HCT116 (cell line): ENCODE measurements around the gene RNF4. TPM values are rescaled to one million over a fixed set of nuclear protein-coding genes. Genes with fewer than 3 reads are reported as not detected.

Source experiments
- ATAC-seq: fragments of 200-7000 bp; cut with Tn5 transposase; 2 replicates; pipeline ENCODE4 v1.9.1; 2020; ENCODE audit warnings: mild to moderate bottlenecking, moderate library complexity
- BruUV-seq: library from RNA; stranded (reverse); fragments of 400-500 nt; replicated peaks from 2 replicates; lab custom pipeline; 2021; lab: Mats Ljungman, UMichigan
- CTCF ChIA-PET: fragments of 300-600 bp; sonication (Branson Sonifier 250); formaldehyde crosslinking; loops from one replicate; lab custom pipeline; 2021; ENCODE audit warnings: antibody characterized with exemption; lab: Charles Lee
- POLR2A ChIA-PET: fragments of 300-600, 350-600 bp; sonication (Branson Sonifier 250); formaldehyde crosslinking; loops from one replicate; lab custom pipeline; 2021; ENCODE audit warnings: antibody characterized with exemption; lab: Charles Lee
- RAD21 ChIA-PET, 2 experiments: fragments of 300-600 bp; sonication (Branson Sonifier 250); formaldehyde crosslinking; loops; one replicate each; lab custom pipeline; 2023; ENCODE audit warnings: low total read pairs in 2 of 2; ENCODE audit not compliant: uncharacterized antibody in 2 of 2, unreplicated experiment in 2 of 2, low non-redundant PET in 1 of 2; lab: Charles Lee
- DNase-seq: peaks from one replicate; pipeline ENCODE4 v3.0.0-alpha.2; 2010; ENCODE audit warnings: low read depth, low spot score
- H2AFZ ChIP-seq: fragments of 200-600 bp; shearing (Covaris generic), sonication (generic); 2 replicates; pipeline ENCODE4 v1.6.1; 2017; ENCODE audit warnings: low read depth, mixed run types, mixed read lengths, antibody characterized with exemption, low read length; ENCODE audit not compliant: poor library complexity, severe bottlenecking
- H3K27ac ChIP-seq: 2 replicates; pipeline ENCODE4 v1.5.1; 2012; ENCODE audit warnings: low read depth, low read length
- H3K27me3 ChIP-seq: fragments of 200-600 bp; sonication (generic); 2 replicates; pipeline ENCODE4 v1.6.1; 2016; ENCODE audit warnings: mixed run types, low read length, mixed read lengths; ENCODE audit not compliant: insufficient read depth
- H3K36me3 ChIP-seq, 2 experiments: fragments of 200-500 bp in 1 of 2; fragments of 200-600 bp in 1 of 2; sonication (Bioruptor generic) in 1 of 2; sonication (generic) in 1 of 2; 2 replicates each; pipeline versions ENCODE4 v1.5.1 to v1.6.1; 2014 to 2016; ENCODE audit warnings: low read length in 2 of 2, inconsistent platforms in 1 of 2, mixed read lengths in 1 of 2, mixed run types in 1 of 2; ENCODE audit not compliant: insufficient read depth in 2 of 2, control insufficient read depth in 1 of 2
- H3K4me1 ChIP-seq, 2 experiments: fragments of 200-600 bp in 1 of 2; sonication (generic) in 1 of 2; 2 replicates each; pipeline versions ENCODE4 v1.5.1 to v1.6.1; 2012 to 2017; ENCODE audit warnings: low read length in 2 of 2, inconsistent platforms in 1 of 2, mild to moderate bottlenecking in 1 of 2, mixed read lengths in 1 of 2, mixed run types in 1 of 2, moderate library complexity in 1 of 2; ENCODE audit not compliant: insufficient read depth in 2 of 2, control insufficient read depth in 1 of 2
- H3K4me2 ChIP-seq: fragments of 200-600 bp; sonication (generic); 2 replicates; pipeline ENCODE4 v1.6.1; 2017; ENCODE audit warnings: mixed run types, low read length, mixed read lengths
- H3K4me3 ChIP-seq, 2 experiments: fragments of 200-600 bp in 1 of 2; sonication (generic) in 1 of 2; replicated peaks in 1 of 2; 2 replicates each; pipeline ENCODE4 v1.5.1; 2011 to 2016; ENCODE audit warnings: low read length in 2 of 2, control low read depth in 1 of 2, low read depth in 1 of 2, mild to moderate bottlenecking in 1 of 2, mixed read lengths in 1 of 2, mixed run types in 1 of 2
- H3K79me2 ChIP-seq: fragments of 200-600 bp; sonication (generic); 2 replicates; pipeline ENCODE4 v1.6.1; 2017; ENCODE audit warnings: mild to moderate bottlenecking, mixed run types, low read length, moderate library complexity, mixed read lengths; ENCODE audit not compliant: insufficient read depth
- H3K9ac ChIP-seq: fragments of 200-600 bp; sonication (generic); 2 replicates; pipeline ENCODE4 v1.6.1; 2016; ENCODE audit warnings: low read length, mixed read lengths
- H3K9me2 ChIP-seq: fragments of 200-600 bp; sonication (generic), shearing (Covaris generic); 2 replicates; pipeline ENCODE4 v1.6.1; 2017; ENCODE audit warnings: mixed run types, mild to moderate bottlenecking, moderate library complexity; ENCODE audit not compliant: insufficient read depth
- H3K9me3 ChIP-seq, 2 experiments: fragments of 200-500 bp in 1 of 2; fragments of 200-600 bp in 1 of 2; sonication (Bioruptor generic) in 1 of 2; sonication (generic) in 1 of 2; 2 replicates each; pipeline ENCODE4 v1.6.1; 2014 to 2017; ENCODE audit warnings: low read length in 2 of 2, mixed read lengths in 2 of 2, inconsistent platforms in 1 of 2, low read depth in 1 of 2, mild to moderate bottlenecking in 1 of 2, mixed run types in 1 of 2, moderate library complexity in 1 of 2; ENCODE audit not compliant: control insufficient read depth in 1 of 2, insufficient read depth in 1 of 2
- H4K20me1 ChIP-seq: fragments of 200-600 bp; sonication (generic), shearing (Covaris generic); 2 replicates; pipeline ENCODE4 v1.6.1; 2017; ENCODE audit warnings: mixed run types, mild to moderate bottlenecking, moderate library complexity; ENCODE audit not compliant: insufficient read depth
- CBX3 ChIP-seq: IDR thresholded peaks from 2 replicates; pipeline ENCODE4 v1.6.1; 2012; ENCODE audit warnings: low read depth
- CEBPB ChIP-seq: IDR thresholded peaks from 2 replicates; pipeline ENCODE4 v1.6.1; 2012; ENCODE audit warnings: low read depth
- POLR2AphosphoS5 ChIP-seq: IDR thresholded peaks from 2 replicates; pipeline ENCODE4 v1.6.1; 2011; ENCODE audit warnings: mild to moderate bottlenecking, low read depth, low read length, moderate library complexity
- RAD21 ChIP-seq: IDR thresholded peaks from 2 replicates; pipeline ENCODE4 v1.6.1; 2012; ENCODE audit warnings: low read depth, mild to moderate bottlenecking
- REST ChIP-seq: IDR thresholded peaks from 2 replicates; pipeline ENCODE4 v1.6.1; 2012; ENCODE audit warnings: low read depth
- SIN3A ChIP-seq: IDR thresholded peaks from 2 replicates; pipeline ENCODE4 v1.6.1; 2012; ENCODE audit warnings: low read depth
- ZBTB33 ChIP-seq: IDR thresholded peaks from 2 replicates; pipeline ENCODE4 v1.6.1; 2011; ENCODE audit warnings: mild to moderate bottlenecking, low read length, moderate library complexity; ENCODE audit not compliant: insufficient replicate concordance; ENCODE audit errors: extremely low read depth
- ZFX ChIP-seq: fragments of 450-650 bp; IDR thresholded peaks from 2 replicates; pipeline ENCODE4 v1.6.1; 2017
- intact Hi-C: fragments of 100-400 bp; cut with micrococcal nuclease; formaldehyde crosslinking; loops from 2 replicates; pipeline ENCODE4 v1.10.0; 2022
- total RNA-seq: library from RNA; stranded (reverse); gene quantifications from one replicate; pipeline ENCODE4 v1.2.1, GENCODE V29; 2021; ENCODE audit not compliant: unreplicated experiment

Gene RNF4
- total RNA-seq, 1 experiment from 2014 or later = 62.3 TPM

GRCh38 chr4:2484185-2484584, 15.3 kb downstream of the RNF4 start:
- no peak for ATAC-seq
- Histone ChIP-seq H4K20me1 (peaks cover 40% of the 10 kb centered on the region; the same call in 1 of the 2 replicates), H3K79me2 (peaks cover 100% of the 10 kb centered on the region), H3K9ac (no peak overlapping the region), H3K4me1 (no peaks in the 10 kb centered on the region), H3K9me3 (no peaks in the 10 kb centered on the region), H3K4me3 (no peak overlapping the region), H3K9me2 (no peaks in the 10 kb centered on the region), H3K27me3 (no peaks in the 10 kb centered on the region), H3K4me2 (no peak overlapping the region), H3K36me3 (peaks cover 0 to 10% of the 10 kb centered on the region in 2 experiments; a peak in 1 of 4 replicates), H2AFZ (no peak overlapping the region), H3K27ac (no peak overlapping the region)
- DNase-seq = no peak
- intact Hi-C loops = no loop called here
- no TSS peak for BruUV-seq
- RAD21 ChIA-PET = no interaction called here
- TF ChIP-seq CEBPB (no peak), REST (no peak), POLR2AphosphoS5 (no peak), ZFX (no peak), CBX3 (no peak), RAD21 (no peak), SIN3A (no peak), ZBTB33 (no peak)
- CTCF ChIA-PET = no interaction called here
- POLR2A ChIA-PET = no interaction called here
